HG03025 (cell line): Measurements from ENCODE around the gene IGFL2.
"Not testable (repeated sequence)": the region's sequence is repeated elsewhere in the genome, so short reads cannot be mapped to it uniquely, and the experiment has no call there.

Experiments used
- ATAC-seq: cut with Tn5 transposase; IDR thresholded peaks from one replicate; pipeline ENCODE4 v1.9.1; 2021; ENCODE audit warnings: mild to moderate bottlenecking, moderate library complexity; ENCODE audit not compliant: unreplicated experiment, low FRiP score

IGFL2 gene

DNA sequence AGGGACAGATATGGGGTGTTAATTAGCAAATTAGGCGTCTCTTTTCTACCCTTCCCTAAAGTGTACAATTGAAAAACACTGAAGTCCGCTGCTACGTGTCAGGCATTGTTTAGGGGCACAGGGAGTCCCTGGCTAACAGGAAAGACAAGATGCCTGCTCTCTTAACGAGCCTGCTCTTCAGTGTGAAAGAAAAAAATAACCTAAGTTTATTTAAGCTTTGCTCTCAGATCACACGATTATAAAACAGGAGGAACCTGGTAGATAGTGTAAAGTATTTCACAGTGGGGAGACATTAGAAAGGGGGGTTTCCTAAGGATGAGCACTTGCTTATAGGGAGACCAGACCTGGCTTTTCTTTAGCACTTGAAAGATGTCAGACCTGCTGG is 38.7 kb downstream of the IGFL2 start:
- no peak for ATAC-seq

DNA sequence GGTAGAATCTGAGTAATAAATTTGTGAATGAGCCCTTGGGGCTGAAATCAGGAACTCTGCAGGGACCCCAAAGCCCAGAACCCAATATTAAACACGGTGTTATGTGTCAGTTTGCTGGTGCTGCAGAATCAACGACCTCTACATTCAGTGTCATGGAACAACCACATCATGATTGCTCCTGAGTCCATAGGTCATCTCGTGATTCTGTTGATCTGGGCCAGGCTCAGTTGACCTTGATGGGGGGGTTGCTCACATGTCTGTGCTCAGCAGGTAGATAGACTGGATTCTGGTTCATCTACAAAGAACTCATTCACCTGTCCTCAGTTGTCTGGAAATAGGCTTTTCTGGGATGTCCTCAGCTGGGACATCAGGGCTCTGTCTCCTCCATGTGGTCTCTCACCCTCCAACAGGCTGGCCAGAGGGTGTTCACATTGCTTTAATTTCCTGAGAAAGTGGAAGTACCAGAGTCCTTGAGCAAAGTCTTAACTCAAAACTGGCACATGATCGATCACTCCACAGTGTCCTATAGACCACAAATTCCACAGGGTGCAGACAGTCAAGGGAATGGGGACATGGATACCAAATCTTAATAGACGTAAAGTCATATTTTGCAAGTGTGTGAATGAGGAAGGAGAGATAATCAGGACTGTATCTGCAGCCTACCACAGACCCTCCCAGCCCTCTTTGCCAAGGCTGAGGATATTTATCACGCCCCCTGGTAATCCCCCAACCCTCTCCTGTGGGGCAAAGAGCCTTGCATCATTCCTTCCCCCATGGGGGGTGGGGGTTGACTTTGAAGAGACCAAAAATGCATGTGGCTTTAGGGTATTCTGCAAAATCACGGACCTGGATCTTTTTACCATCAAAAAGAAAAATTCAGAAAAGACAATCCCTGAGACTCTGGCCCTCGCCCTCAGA is 42.2 kb downstream of the IGFL2 start:
- ATAC-seq, result no peak

GRCh38 chr19:46191356-46191755 is 43.3 kb downstream of the IGFL2 start:
- no peak for ATAC-seq

GRCh38 chr19:46191972-46192371 is 43.9 kb downstream of the IGFL2 start:
- no peak for ATAC-seq

GRCh38 chr19:46192626-46192991 is 44.6 kb downstream of the IGFL2 start:
- not testable (repeated sequence) for ATAC-seq

DNA sequence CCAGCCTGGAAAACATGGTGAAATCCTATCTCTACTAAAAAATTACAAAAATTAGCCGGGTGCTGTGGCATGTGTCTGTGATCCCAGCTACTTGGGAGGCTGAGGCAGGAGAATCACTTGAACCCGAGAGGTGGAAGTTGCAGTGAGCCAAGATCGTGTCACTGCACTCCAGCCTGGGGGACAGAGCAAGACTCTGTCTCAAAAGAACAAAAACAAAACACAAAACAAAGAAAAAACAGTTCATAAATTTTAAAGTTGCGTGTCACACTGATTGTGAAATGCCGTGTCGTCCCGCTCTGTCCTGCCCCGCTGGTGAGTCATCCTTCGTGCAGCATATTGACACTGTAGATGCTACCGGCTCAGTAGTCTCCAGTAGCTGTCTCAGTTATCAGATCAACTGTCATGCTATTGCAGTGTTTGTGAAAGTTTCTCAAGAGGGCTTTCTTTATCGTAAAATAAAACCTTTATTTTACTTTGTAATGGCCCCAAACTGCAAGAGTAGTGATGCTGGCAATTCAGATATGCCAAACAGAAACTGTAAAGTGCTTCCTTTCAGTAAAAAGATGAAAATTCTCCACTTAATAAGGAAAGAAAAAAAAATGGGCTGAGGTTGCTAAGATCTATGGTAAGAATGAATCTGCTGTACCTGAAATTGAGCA is 45.1 kb downstream of the IGFL2 start:
- ATAC-seq, result no peak

- ATAC-seq, result no peak
Observed at GRCh38 chr19:46193678-46194077, 45.6 kb downstream of the IGFL2 start.

GRCh38 chr19:46195104-46195503 is 47.1 kb downstream of the IGFL2 start:
- ATAC-seq, result no peak

DNA sequence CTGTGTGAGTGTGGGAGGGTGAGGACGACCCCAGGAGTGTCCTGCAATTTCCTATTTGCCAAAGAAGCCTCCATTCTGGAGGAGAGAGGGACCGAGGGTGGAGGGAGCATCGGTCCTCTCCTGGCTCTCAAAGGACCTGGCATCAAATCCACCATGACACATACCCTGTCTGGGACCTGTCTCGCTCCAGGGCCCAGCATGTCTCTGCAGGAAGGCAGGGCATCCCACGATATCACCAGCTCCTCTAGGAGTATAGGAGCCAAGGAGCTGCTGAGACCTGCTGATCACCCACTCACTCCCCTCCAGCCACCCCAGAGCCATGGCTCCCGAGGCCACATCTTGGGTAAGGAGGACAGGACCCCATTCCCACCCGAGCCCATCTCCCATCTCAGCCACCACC is 47.9 kb downstream of the IGFL2 start:
- not testable (repeated sequence) for ATAC-seq

DNA sequence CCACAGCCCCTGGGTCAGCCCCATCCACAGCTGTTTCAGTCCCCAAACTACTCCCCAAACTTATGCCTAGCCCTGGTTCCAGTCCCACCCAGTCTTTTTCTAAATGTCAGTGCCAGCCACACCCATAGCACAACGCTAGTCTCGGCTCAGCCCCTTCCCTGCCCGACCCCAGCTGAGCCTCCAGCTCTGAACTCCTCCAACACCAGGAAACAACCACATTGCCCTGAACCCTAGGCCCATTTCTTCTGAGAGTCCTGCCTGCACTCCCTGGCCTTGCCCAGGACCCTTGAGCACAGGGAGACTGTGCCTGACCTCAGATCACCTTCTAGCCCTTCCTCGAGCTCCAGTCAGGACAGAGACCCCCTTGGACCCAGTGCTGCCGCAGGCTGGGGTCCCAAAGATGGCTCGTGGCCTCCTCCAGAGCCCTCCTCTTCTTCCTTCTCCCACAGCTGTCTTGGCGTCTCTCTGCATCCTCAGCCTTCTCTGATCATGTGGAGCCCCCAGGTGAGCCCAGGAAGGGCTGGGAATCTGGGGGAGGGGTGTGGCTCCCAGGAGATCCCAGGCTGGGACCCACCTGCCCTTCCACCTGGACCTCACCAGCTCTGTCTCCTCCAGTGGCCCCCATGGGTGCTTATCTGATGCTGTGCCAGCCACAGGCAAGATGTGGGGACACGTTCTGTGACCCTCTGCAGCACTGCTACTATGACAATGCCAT is 48.5 kb downstream of the IGFL2 start:
- no peak for ATAC-seq

GRCh38 chr19:46197314-46198070 is 49.5 kb downstream of the IGFL2 start:
- ATAC-seq, result no peak

- ATAC-seq, result no peak
Observed at GRCh38 chr19:46198756-46199155, 50.7 kb downstream of the IGFL2 start.

GRCh38 chr19:46201454-46202310 is 53.6 kb downstream of the IGFL2 start:
- ATAC-seq, result no peak

GRCh38 chr19:46202426-46202825 is 54.4 kb downstream of the IGFL2 start:
- ATAC-seq, result no peak

- no peak for ATAC-seq
Observed at GRCh38 chr19:46202872-46203860, 55.1 kb downstream of the IGFL2 start.

DNA sequence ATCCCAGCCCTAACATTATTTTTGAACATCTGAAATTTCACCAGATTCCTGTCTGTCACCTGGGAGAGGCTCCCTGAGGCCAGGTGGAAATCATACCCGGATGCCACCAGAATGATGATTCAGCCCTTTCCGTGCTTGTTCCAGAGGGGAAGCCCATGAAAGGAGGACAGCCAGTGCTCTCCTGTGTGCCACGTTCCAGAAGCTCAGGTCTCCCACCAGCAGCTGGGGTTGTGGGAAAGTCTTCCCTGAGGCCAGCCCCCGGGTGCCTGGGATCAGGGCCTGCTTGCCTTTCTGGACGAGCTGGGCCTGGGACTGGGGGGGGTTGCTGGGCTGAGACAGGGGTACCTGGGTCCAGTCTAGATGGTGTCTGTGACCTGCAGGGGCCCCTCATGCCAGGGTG is 56.0 kb downstream of the IGFL2 start:
- ATAC-seq, result no peak

GRCh38 chr19:46205183-46205984 is 57.3 kb downstream of the IGFL2 start:
- ATAC-seq, result no peak

- ATAC-seq, result no peak
Observed at GRCh38 chr19:46206176-46206575, 58.1 kb downstream of the IGFL2 start.
